PC-3 (cell line): Measurements from ENCODE around the gene MAP2K1. TPM values are rescaled to one million over a fixed set of nuclear protein-coding genes. Genes with fewer than 3 reads are reported as not detected.
"Not testable (repeated sequence)": the region's sequence is repeated elsewhere in the genome, so short reads cannot be mapped to it uniquely, and the experiment has no call there.

Source experiments
- ATAC-seq: fragments of 200-7000 bp; cut with Tn5 transposase; 2 replicates; pipeline ENCODE4 v1.9.1; 2020; ENCODE audit warnings: mild to moderate bottlenecking, moderate library complexity
- BruUV-seq: library from RNA; stranded (reverse); fragments of 400-500 nt; replicated peaks from 2 replicates; lab custom pipeline; 2021; lab: Mats Ljungman, UMichigan
- CTCF ChIA-PET: fragments of 300-600 bp; sonication (Branson Sonifier 250); formaldehyde crosslinking; loops from one replicate; lab custom pipeline; 2022; ENCODE audit warnings: antibody characterized with exemption; lab: Charles Lee
- POLR2A ChIA-PET: fragments of 300-600 bp; sonication (Branson Sonifier 250); formaldehyde crosslinking; loops from one replicate; lab custom pipeline; 2022; ENCODE audit warnings: antibody characterized with exemption; ENCODE audit not compliant: unreplicated experiment; lab: Charles Lee
- DNase-seq: peaks from one replicate; pipeline ENCODE4 v3.0.0-alpha.2; 2015
- H2AFZ ChIP-seq: fragments of 300-600 bp; sonication (generic); 2 replicates; pipeline ENCODE4 v1.6.0; 2016; ENCODE audit warnings: antibody characterized with exemption, low read length
- H3F3A ChIP-seq: fragments of 300-600 bp; sonication (generic); one replicate; pipeline ENCODE4 v1.6.0; 2017; ENCODE audit warnings: antibody characterized with exemption, low read length, control low read depth, mild to moderate bottlenecking; ENCODE audit not compliant: unreplicated experiment
- H3K27ac ChIP-seq: fragments of 300-600 bp; sonication (generic); 2 replicates; pipeline ENCODE4 v1.5.1; 2016; ENCODE audit warnings: mild to moderate bottlenecking, low read length
- H3K27me3 ChIP-seq: fragments of 300-600 bp; sonication (generic); 2 replicates; pipeline ENCODE4 v1.6.1; 2016; ENCODE audit warnings: low read length, mixed read lengths
- H3K36me3 ChIP-seq: fragments of 300-600 bp; sonication (generic); 2 replicates; pipeline ENCODE4 v1.6.1; 2016; ENCODE audit warnings: low read depth, mixed run types, low read length, mixed read lengths
- H3K4me1 ChIP-seq: fragments of 300-600 bp; sonication (generic); 2 replicates; pipeline ENCODE4 v1.5.1; 2016; ENCODE audit warnings: low read length; ENCODE audit not compliant: insufficient read depth
- H3K4me2 ChIP-seq: fragments of 300-600 bp; sonication (generic); 2 replicates; pipeline ENCODE4 v1.6.0; 2016; ENCODE audit warnings: low read length
- H3K4me3 ChIP-seq: fragments of 300-600 bp; sonication (generic); 2 replicates; pipeline ENCODE4 v1.5.1; 2016; ENCODE audit warnings: mild to moderate bottlenecking, low read length, mixed read lengths
- H3K79me2 ChIP-seq: fragments of 300-600 bp; sonication (generic); 2 replicates; pipeline ENCODE4 v1.6.1; 2017; ENCODE audit warnings: low read length, mixed read lengths
- H3K9ac ChIP-seq: fragments of 300-600 bp; sonication (generic); 2 replicates; pipeline ENCODE4 v1.6.0; 2016; ENCODE audit warnings: mild to moderate bottlenecking, low read length
- H3K9me2 ChIP-seq: fragments of 300-600 bp; sonication (generic); replicated peaks from 2 replicates; pipeline ENCODE4 v1.6.1; 2016; ENCODE audit warnings: mixed run types, low read length, mixed read lengths
- H3K9me3 ChIP-seq: fragments of 300-600 bp; sonication (generic); 2 replicates; pipeline ENCODE4 v1.6.1; 2016; ENCODE audit warnings: low read length, mixed read lengths
- H4K20me1 ChIP-seq: fragments of 300-600 bp; sonication (generic); 2 replicates; pipeline ENCODE4 v1.6.1; 2016; ENCODE audit warnings: low read length, mixed read lengths
- CTCF ChIP-seq: fragments of 300-600 bp; sonication (generic); conservative IDR thresholded peaks from 2 replicates; pipeline ENCODE4 v1.5.1; 2017; ENCODE audit warnings: antibody characterized with exemption, low read depth, mild to moderate bottlenecking, low read length
- EZH2 ChIP-seq: fragments of 300-600 bp; sonication (generic); IDR thresholded peaks from one replicate; pipeline ENCODE4 v1.6.1; 2017; ENCODE audit warnings: antibody characterized with exemption, mild to moderate bottlenecking, low read length; ENCODE audit not compliant: unreplicated experiment
- EZH2phosphoT487 ChIP-seq: fragments of 300-600 bp; sonication (generic); IDR thresholded peaks from 2 replicates; pipeline ENCODE4 v1.6.1; 2018; ENCODE audit warnings: mild to moderate bottlenecking, antibody characterized with exemption, low read length, borderline replicate concordance
- intact Hi-C: fragments of 100-400 bp; cut with micrococcal nuclease; formaldehyde crosslinking; loops from 2 replicates; pipeline ENCODE4 v1.9.0; 2023
- total RNA-seq: library from RNA; depleted of rRNA; stranded (reverse); fragments of >200 nt; gene quantifications from 2 replicates; pipeline ENCODE4 v1.2.3, GENCODE V29; 2014

Gene MAP2K1
- total RNA-seq, 1 experiment from 2014 or later, result 35.5 TPM

GRCh38 chr15:66356359-66357236, 30.1 kb upstream of the MAP2K1 start, which contains the start of gene TIPIN:
Gene TIPIN (minus strand): TSS chr15:66356685. CDS start chr15:66352947, 3,738 bp downstream.
- Histone ChIP-seq H3K9me3 (no peaks in the 10 kb centered on the region), H3K4me1 (peaks cover 16% of the 10 kb centered on the region), H3K4me3 (peak within 1 kb of the TSS; percentile 89), H3K27me3 (no peaks in the 10 kb centered on the region), H4K20me1 (no peaks in the 10 kb centered on the region), H3K27ac (peak within 1 kb of the TSS; percentile 57), H2AFZ (peak within 1 kb of the TSS; percentile 94), H3F3A (peaks cover 4% of the 10 kb centered on the region), H3K4me2 (peak within 1 kb of the TSS; percentile 99), H3K9me2 (no peaks in the 10 kb centered on the region), H3K9ac (peak within 1 kb of the TSS; percentile 99), H3K79me2 (peaks cover 24% of the 10 kb centered on the region), H3K36me3 (no peaks in the 10 kb centered on the region)
- peak; percentile 94 for DNase-seq
- ATAC-seq, result peak; percentile 96
- intact Hi-C loops, result loop anchor here (1.0 kb wide), 1 partner anchor 30 kb away; the partner anchor contains the start of gene MAP2K1
- TF ChIP-seq EZH2phosphoT487 (no peak), CTCF (no peak), EZH2 (no peak)
- BruUV-seq, result no TSS peak
- ChIA-PET CTCF (interaction anchor here (0.5 kb wide), 1 partner anchor 142 kb away, joined by 3 read pairs; no protein-coding TSS in a partner anchor), POLR2A (no interaction called here)

GRCh38 chr15:66359740-66360139, 27.0 kb upstream of the MAP2K1 start:
- ChIA-PET CTCF (no interaction called here), POLR2A (no interaction called here)
- H3K4me3 ChIP-seq, result no peak overlapping the region
- no peaks in the 10 kb centered on the region for H3K27me3 ChIP-seq
- peaks cover 4% of the 10 kb centered on the region for H3F3A ChIP-seq
- no peaks in the 10 kb centered on the region for H3K36me3 ChIP-seq
- peak; percentile 55 for ATAC-seq
- H3K79me2 ChIP-seq, result peaks cover 15% of the 10 kb centered on the region
- peak overlapping the region; percentile 39 for H3K4me2 ChIP-seq
- peak overlapping the region; percentile 61 for H3K27ac ChIP-seq
- H4K20me1 ChIP-seq, result no peaks in the 10 kb centered on the region
- TF ChIP-seq EZH2 (no peak), EZH2phosphoT487 (no peak), CTCF (no peak)
- intact Hi-C loops, result no loop called here
- peaks cover 16% of the 10 kb centered on the region for H3K4me1 ChIP-seq
- no peaks in the 10 kb centered on the region for H3K9me3 ChIP-seq
- H2AFZ ChIP-seq, result peak overlapping the region; percentile 26; the same call in 1 of the 2 replicates
- no peak overlapping the region for H3K9ac ChIP-seq
- H3K9me2 ChIP-seq, result no peaks in the 10 kb centered on the region
- DNase-seq, result peak; percentile 76
- BruUV-seq, result no TSS peak

- H4K20me1 ChIP-seq, H3K4me3 ChIP-seq, H3K9ac ChIP-seq, H2AFZ ChIP-seq, H3F3A ChIP-seq, H3K79me2 ChIP-seq, intact Hi-C loops, H3K36me3 ChIP-seq, DNase-seq, H3K9me3 ChIP-seq, CTCF ChIA-PET, H3K27me3 ChIP-seq, BruUV-seq, ATAC-seq, H3K9me2 ChIP-seq, H3K27ac ChIP-seq, POLR2A ChIA-PET, H3K4me2 ChIP-seq: not testable (repeated sequence)
- H3K4me1 ChIP-seq, result peaks cover 15% of the 10 kb centered on the region
These were observed 24.8 kb upstream of the MAP2K1 start for GRCh38 chr15:66361745-66362460.
